Thyroid gland (tissue), 4 donors: Measurements from ENCODE around the gene NEURL4.

Source experiments
- CTCF ChIP-seq, 6 experiments: fragments of 200-600 bp in 3 of 6; fragments of 450-650 bp in 3 of 6; sonication (generic) in 3 of 6; IDR thresholded peaks; one replicate each; pipeline ENCODE4 v1.5.1; 2016 to 2019; ENCODE audit warnings: antibody characterized with exemption in 6 of 6, mild to moderate bottlenecking in 2 of 6, inconsistent platforms in 1 of 6, moderate library complexity in 1 of 6
- POLR2A ChIP-seq, 2 donors: fragments of 450-650 bp; IDR thresholded peaks; one replicate each; pipeline ENCODE4 v1.6.1; 2017; ENCODE audit warnings: antibody characterized with exemption in 2 of 2, mild to moderate bottlenecking in 2 of 2, moderate library complexity in 1 of 2

GRCh38 chr17:7374353-7374752 is 45.2 kb upstream of the NEURL4 start:
- TF ChIP-seq CTCF (IDR thresholded peaks at IDR 0.05) (no peak), POLR2A (IDR thresholded peaks at IDR 0.05) (no peak)
